OCI-LY7 (cell line): Measurements from ENCODE around the gene TLR2. TPM values are rescaled to one million over a fixed set of nuclear protein-coding genes. Genes with fewer than 3 reads are reported as not detected.
A peak's percentile ranks its signal among the peaks of the same experiment; 100 is the strongest.

ENCODE experiments used
- BruUV-seq: library from RNA; stranded (reverse); fragments of 400-500 nt; replicated peaks from 2 replicates; lab custom pipeline; 2021; lab: Mats Ljungman, UMichigan
- CTCF ChIA-PET: fragments of 300-600 bp; sonication (Branson Sonifier 250); formaldehyde crosslinking; loops from one replicate; lab custom pipeline; 2022; ENCODE audit warnings: antibody characterized with exemption; ENCODE audit not compliant: unreplicated experiment; lab: Charles Lee
- POLR2A ChIA-PET: fragments of 300-600 bp; sonication (Branson Sonifier 250); formaldehyde crosslinking; loops from one replicate; lab custom pipeline; 2022; ENCODE audit warnings: antibody characterized with exemption; lab: Charles Lee
- DNase-seq: peaks from one replicate; pipeline ENCODE4 v3.0.0-alpha.2; 2015; ENCODE audit warnings: low spot score
- H2AFZ ChIP-seq: fragments of 200-600 bp; sonication (generic), shearing (Covaris generic); 2 replicates; pipeline ENCODE4 v1.6.1; 2014; ENCODE audit warnings: mild to moderate bottlenecking, antibody characterized with exemption, low read length, moderate library complexity
- H3K27ac ChIP-seq: fragments of 200-600 bp; sonication (generic); 2 replicates; pipeline ENCODE4 v1.5.1; 2014; ENCODE audit warnings: mixed run types, low read depth, mild to moderate bottlenecking, moderate library complexity, low read length, inconsistent platforms; ENCODE audit not compliant: poor library complexity, severe bottlenecking
- H3K36me3 ChIP-seq: fragments of 200-600 bp; sonication (generic); 2 replicates; pipeline ENCODE4 v1.6.1; 2014; ENCODE audit warnings: mild to moderate bottlenecking, antibody characterized with exemption, low read length, moderate library complexity, mixed read lengths; ENCODE audit not compliant: insufficient read depth
- H3K4me1 ChIP-seq: fragments of 200-600 bp; sonication (generic); 2 replicates; pipeline ENCODE4 v1.5.1; 2014; ENCODE audit warnings: mild to moderate bottlenecking, low read length; ENCODE audit not compliant: insufficient read depth, poor library complexity, severe bottlenecking
- H3K4me2 ChIP-seq: fragments of 200-600 bp; sonication (generic); 2 replicates; pipeline ENCODE4 v1.6.1; 2014; ENCODE audit warnings: mild to moderate bottlenecking, low read length
- H3K4me3 ChIP-seq: fragments of 200-600 bp; sonication (generic); 2 replicates; pipeline ENCODE4 v1.5.1; 2014; ENCODE audit warnings: mild to moderate bottlenecking, low read depth, low read length; ENCODE audit not compliant: poor library complexity, severe bottlenecking
- H3K79me2 ChIP-seq: fragments of 200-600 bp; sonication (generic); 2 replicates; pipeline ENCODE4 v1.6.1; 2016; ENCODE audit warnings: low read depth, mild to moderate bottlenecking, low read length, moderate library complexity, mixed read lengths; ENCODE audit not compliant: insufficient read depth
- H3K9me2 ChIP-seq: fragments of 200-600 bp; sonication (generic); 2 replicates; pipeline ENCODE4 v1.6.1; 2016; ENCODE audit warnings: mild to moderate bottlenecking, low read length, mixed read lengths; ENCODE audit not compliant: insufficient read depth
- H3K9me3 ChIP-seq: fragments of 200-600 bp; sonication (generic); 2 replicates; pipeline ENCODE4 v1.6.1; 2014; ENCODE audit warnings: mild to moderate bottlenecking, mixed run types, low read length, mixed read lengths
- H4K20me1 ChIP-seq: fragments of 200-600 bp; sonication (generic); 2 replicates; pipeline ENCODE4 v1.6.1; 2014; ENCODE audit warnings: mild to moderate bottlenecking, antibody characterized with exemption, low read length, moderate library complexity, mixed read lengths; ENCODE audit not compliant: insufficient read depth
- EZH2phosphoT487 ChIP-seq: fragments of 200-600 bp; sonication (generic); IDR thresholded peaks from 2 replicates; pipeline ENCODE4 v1.6.1; 2018; ENCODE audit warnings: low read depth, borderline replicate concordance, mild to moderate bottlenecking, mixed run types, antibody characterized with exemption, low read length, moderate library complexity, mixed read lengths
- intact Hi-C: fragments of 100-400 bp; cut with micrococcal nuclease; formaldehyde crosslinking; loops from one replicate; pipeline ENCODE4 v1.10.0; 2022; ENCODE audit not compliant: unreplicated experiment
- total RNA-seq, 2 experiments: library from RNA; depleted of rRNA in 1 of 2; stranded (reverse); fragments of >200 nt in 1 of 2; shearing (Covaris generic) in 1 of 2; gene quantifications; 2 replicates each; pipeline ENCODE4 v1.2.3, GENCODE V29; 2014 to 2022
- TF ChIP-seq, protein P1 (sequence below): fragments of 200-600 bp; sonication (generic); conservative IDR thresholded peaks from 2 replicates; pipeline ENCODE4 v1.5.1; 2014; ENCODE audit warnings: mild to moderate bottlenecking, antibody characterized with exemption, low read length, moderate library complexity, mixed read lengths

The TLR2 gene
- total RNA-seq, 2 experiments from 2014 or later: 1.5 TPM; not detected in 1

DNA sequence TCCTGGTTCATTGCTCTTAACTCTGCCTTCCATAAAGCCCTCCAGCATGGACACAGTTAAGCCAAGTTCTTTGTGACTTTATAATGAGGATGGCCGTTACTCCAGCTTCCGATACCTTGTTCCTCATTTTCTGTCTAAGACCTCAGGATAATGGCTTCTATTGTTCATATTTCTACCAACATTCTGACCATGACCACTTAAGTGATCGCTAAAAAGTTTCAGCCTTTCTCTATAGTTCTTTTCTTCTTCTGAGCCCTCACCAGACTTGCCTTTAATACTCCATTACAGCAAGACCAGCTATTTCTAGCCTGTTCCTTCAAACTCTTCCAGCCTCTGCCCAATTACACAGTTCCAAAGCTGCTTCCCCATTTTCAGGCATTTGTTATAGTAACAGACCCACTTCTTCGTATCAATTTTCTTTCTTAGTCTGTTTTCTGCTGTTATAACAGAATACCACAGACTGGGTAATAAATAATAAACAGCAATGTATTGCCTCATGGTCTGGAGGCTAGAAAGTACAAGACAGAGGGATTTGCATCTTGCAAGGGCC, 63.4 kb downstream of the TLR2 start:
- BruUV-seq: no TSS peak
- no peaks in the 10 kb centered on the region for H3K79me2 ChIP-seq

DNA sequence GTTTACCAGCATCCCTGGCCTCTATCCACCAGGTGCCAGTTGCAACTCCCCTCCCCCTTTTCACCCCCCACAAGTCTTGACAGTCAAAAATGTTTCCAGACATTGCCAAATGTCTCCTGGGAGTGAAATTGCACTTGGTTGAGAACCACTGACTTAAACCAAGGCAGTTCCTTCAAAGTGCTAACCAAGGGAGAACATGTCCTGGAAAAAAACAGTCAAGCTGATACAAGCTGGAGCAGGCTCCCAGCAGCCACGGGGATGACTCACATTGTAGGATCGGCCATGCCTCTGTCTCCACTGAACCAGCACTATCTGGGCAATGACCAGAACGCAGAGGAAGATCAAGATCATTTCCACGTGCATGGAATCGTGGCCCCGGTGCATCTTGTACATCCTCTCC, 64.3 kb downstream of the TLR2 start:
- no peaks in the 10 kb centered on the region for H3K4me1 ChIP-seq
- ChIA-PET CTCF (no interaction called here), POLR2A (interaction anchor here (0.7 kb wide), 1 partner anchor 1614 kb away, joined by 3 read pairs; no protein-coding TSS in a partner anchor)
- H3K36me3 ChIP-seq: no peaks in the 10 kb centered on the region
- no peaks in the 10 kb centered on the region for H3K79me2 ChIP-seq
- BruUV-seq: no TSS peak
- H3K27ac ChIP-seq: no peak overlapping the region
- no peak overlapping the region for H3K4me3 ChIP-seq
- H3K4me2 ChIP-seq: no peak overlapping the region
- no peaks in the 10 kb centered on the region for H3K9me2 ChIP-seq
- H3K9me3 ChIP-seq: no peaks in the 10 kb centered on the region
- H2AFZ ChIP-seq: no peak overlapping the region
- intact Hi-C loops: no loop called here
- no peak for DNase-seq
- no peaks in the 10 kb centered on the region for H4K20me1 ChIP-seq
- TF ChIP-seq EZH2phosphoT487: no peak
- TF ChIP-seq, protein P1, sequence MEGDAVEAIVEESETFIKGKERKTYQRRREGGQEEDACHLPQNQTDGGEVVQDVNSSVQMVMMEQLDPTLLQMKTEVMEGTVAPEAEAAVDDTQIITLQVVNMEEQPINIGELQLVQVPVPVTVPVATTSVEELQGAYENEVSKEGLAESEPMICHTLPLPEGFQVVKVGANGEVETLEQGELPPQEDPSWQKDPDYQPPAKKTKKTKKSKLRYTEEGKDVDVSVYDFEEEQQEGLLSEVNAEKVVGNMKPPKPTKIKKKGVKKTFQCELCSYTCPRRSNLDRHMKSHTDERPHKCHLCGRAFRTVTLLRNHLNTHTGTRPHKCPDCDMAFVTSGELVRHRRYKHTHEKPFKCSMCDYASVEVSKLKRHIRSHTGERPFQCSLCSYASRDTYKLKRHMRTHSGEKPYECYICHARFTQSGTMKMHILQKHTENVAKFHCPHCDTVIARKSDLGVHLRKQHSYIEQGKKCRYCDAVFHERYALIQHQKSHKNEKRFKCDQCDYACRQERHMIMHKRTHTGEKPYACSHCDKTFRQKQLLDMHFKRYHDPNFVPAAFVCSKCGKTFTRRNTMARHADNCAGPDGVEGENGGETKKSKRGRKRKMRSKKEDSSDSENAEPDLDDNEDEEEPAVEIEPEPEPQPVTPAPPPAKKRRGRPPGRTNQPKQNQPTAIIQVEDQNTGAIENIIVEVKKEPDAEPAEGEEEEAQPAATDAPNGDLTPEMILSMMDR: no peak

More for the DNA sequence above, 63.4 kb downstream of the TLR2 start:
- Histone ChIP-seq H3K4me3 (no peak overlapping the region), H3K4me2 (no peak overlapping the region), H3K9me2 (no peaks in the 10 kb centered on the region), H3K4me1 (no peaks in the 10 kb centered on the region), H4K20me1 (no peaks in the 10 kb centered on the region), H3K27ac (no peak overlapping the region), H3K9me3 (no peaks in the 10 kb centered on the region), H3K36me3 (no peaks in the 10 kb centered on the region), H2AFZ (no peak overlapping the region)
- intact Hi-C loops: no loop called here
- no peak for DNase-seq
- TF ChIP-seq, protein P1: no peak
- TF ChIP-seq EZH2phosphoT487: no peak
- POLR2A ChIA-PET: no interaction called here
- CTCF ChIA-PET: no interaction called here

DNA sequence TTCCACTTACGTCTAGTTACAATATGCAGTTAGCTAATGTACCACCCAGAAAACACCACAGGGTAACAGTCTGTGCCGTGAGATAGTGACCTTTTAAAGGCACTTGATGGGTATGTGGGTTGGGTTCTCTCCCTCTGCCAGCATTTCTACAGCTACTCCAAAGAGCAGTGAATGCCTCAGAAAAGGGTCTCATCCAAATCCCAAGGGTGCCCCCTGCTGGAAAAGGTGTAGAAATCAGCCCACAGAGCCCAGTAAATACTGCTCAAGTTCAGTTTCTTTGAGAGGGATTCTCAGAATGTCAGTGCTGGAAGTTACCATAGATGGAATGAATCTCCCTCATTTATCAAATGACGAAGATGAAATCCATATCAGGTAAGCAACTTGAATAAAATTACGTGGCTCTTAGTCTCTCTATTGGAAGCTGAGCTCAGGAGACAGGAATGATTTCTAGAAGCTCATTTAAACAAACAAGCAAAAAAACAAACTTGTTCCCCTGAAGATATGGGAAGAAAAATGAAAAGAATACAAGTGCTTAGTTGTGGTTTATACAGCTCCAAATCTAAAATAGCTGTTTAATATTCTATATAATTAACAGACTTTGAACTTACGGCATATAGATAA, 66.2 kb downstream of the TLR2 start:
- Histone ChIP-seq H3K4me2 (no peak overlapping the region), H3K4me3 (no peak overlapping the region), H2AFZ (no peak overlapping the region), H3K4me1 (no peaks in the 10 kb centered on the region), H3K36me3 (no peaks in the 10 kb centered on the region), H3K9me3 (no peaks in the 10 kb centered on the region), H3K27ac (no peak overlapping the region), H3K79me2 (no peaks in the 10 kb centered on the region), H3K9me2 (no peaks in the 10 kb centered on the region), H4K20me1 (no peaks in the 10 kb centered on the region)
- TF ChIP-seq EZH2phosphoT487: no peak
- TF ChIP-seq, protein P1: peak; percentile 90
- peak; percentile 83 for DNase-seq
- intact Hi-C loops: loop anchor here (1.0 to 5.0 kb wide), 4 partner anchors 101 to 608 kb away; partner anchors contain the start of gene MND1
- POLR2A ChIA-PET: interaction anchor here (0.6 to 1.2 kb wide), 3 partner anchors 9 to 102 kb away, joined by 3 to 7 read pairs (median 4); no protein-coding TSS in a partner anchor
- BruUV-seq: no TSS peak
- CTCF ChIA-PET: interaction anchor here (1.0 kb wide), 1 partner anchor 106 kb away, joined by 3 read pairs; no protein-coding TSS in a partner anchor
